H1 (cell line): Measurements from ENCODE around the gene CXCL14.

Source experiments
- EZH2 ChIP-seq: fragments of 200-600 bp; sonication (generic); IDR thresholded peaks from 2 replicates; pipeline ENCODE4 v1.7.1; 2012; ENCODE audit warnings: low read depth, mild to moderate bottlenecking, moderate library complexity, low read length, inconsistent platforms; ENCODE audit not compliant: severe bottlenecking
- POLR2AphosphoS5 ChIP-seq: IDR thresholded peaks from 2 replicates; pipeline ENCODE4 v1.6.1; 2011; ENCODE audit warnings: low read depth, low read length
- TF ChIP-seq, protein P1 (sequence below), 3 experiments: IDR thresholded peaks; 1 replicate in 2 of 3; 2 replicates in 1 of 3; pipeline versions ENCODE4 v1.5.1 to v1.6.1; 2011; ENCODE audit warnings: low read length in 3 of 3, mild to moderate bottlenecking in 3 of 3, inconsistent platforms in 2 of 3, low read depth in 1 of 3, moderate library complexity in 1 of 3; ENCODE audit not compliant: insufficient read depth in 1 of 3; ENCODE audit errors: control extremely low read depth in 1 of 3
- TF ChIP-seq, protein P2 (sequence below): IDR thresholded peaks from 2 replicates; pipeline ENCODE4 v1.6.1; 2011; ENCODE audit warnings: low read length, improper control_type of control experiment

DNA sequence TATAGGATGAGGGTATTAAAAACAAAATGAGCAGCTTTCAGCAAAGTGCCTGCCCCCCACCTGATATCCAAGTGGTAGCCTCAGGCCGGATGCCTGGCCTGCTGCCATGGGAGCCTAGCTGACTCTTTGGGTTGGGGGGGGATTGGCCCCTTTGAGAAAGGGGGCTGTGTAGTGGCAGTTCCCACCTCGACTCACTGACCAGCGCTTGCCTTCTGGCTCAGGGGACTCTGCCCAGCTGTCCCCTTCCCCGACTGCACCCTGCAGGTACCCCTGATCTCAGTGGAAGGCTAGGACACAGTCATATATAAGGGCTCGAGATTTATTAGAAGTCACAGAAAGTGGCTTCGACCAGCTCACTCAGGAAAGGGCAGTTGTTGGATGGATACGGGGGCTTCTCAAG is 41.5 kb downstream of the CXCL14 start:
- TF ChIP-seq, protein P1, sequence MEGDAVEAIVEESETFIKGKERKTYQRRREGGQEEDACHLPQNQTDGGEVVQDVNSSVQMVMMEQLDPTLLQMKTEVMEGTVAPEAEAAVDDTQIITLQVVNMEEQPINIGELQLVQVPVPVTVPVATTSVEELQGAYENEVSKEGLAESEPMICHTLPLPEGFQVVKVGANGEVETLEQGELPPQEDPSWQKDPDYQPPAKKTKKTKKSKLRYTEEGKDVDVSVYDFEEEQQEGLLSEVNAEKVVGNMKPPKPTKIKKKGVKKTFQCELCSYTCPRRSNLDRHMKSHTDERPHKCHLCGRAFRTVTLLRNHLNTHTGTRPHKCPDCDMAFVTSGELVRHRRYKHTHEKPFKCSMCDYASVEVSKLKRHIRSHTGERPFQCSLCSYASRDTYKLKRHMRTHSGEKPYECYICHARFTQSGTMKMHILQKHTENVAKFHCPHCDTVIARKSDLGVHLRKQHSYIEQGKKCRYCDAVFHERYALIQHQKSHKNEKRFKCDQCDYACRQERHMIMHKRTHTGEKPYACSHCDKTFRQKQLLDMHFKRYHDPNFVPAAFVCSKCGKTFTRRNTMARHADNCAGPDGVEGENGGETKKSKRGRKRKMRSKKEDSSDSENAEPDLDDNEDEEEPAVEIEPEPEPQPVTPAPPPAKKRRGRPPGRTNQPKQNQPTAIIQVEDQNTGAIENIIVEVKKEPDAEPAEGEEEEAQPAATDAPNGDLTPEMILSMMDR (IDR thresholded peaks at IDR 0.05; ENCODE audit: control extremely low read depth in 1 of 3, insufficient read depth in 1 of 3, low read depth in 1 of 3, low read length in 3 of 3): no peak
- no peak for TF ChIP-seq EZH2
- no peak for TF ChIP-seq POLR2AphosphoS5
- TF ChIP-seq, protein P2, sequence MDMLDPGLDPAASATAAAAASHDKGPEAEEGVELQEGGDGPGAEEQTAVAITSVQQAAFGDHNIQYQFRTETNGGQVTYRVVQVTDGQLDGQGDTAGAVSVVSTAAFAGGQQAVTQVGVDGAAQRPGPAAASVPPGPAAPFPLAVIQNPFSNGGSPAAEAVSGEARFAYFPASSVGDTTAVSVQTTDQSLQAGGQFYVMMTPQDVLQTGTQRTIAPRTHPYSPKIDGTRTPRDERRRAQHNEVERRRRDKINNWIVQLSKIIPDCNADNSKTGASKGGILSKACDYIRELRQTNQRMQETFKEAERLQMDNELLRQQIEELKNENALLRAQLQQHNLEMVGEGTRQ: no peak
